ENCODE measurements around the gene SURF6.

Gene SURF6

GRCh38 chr9:133375724-133376654 is 40.0 kb upstream of the SURF6 start, which contains the start of the genes STKLD1 and SURF4:
Gene STKLD1 (plus strand): TSS chr9:133376366. CDS start chr9:133376474, 108 bp downstream.
Gene SURF4 (minus strand): TSS chr9:133376060. CDS start chr9:133375969, 91 bp downstream.
- Histone ChIP-seq H3K4me1 (ENCODE audit: insufficient read depth, low read length) (peaks cover 4% of the 10 kb centered on the region), H3K27me3 (ENCODE audit: insufficient read depth, low read length) (peaks cover 11% of the 10 kb centered on the region), H3K9ac (ENCODE audit: low read depth, low read length) (peak within 1 kb of the TSS; percentile 77), H3K36me3 (ENCODE audit: insufficient read depth, low read depth, low read length) (peaks cover 22% of the 10 kb centered on the region), H3K9me3 (ENCODE audit: insufficient read depth, low read depth, low read length) (no peaks in the 10 kb centered on the region), H3K4me3 (ENCODE audit: low read length) (peak within 1 kb of the TSS; percentile 90), H3K27ac (ENCODE audit: low read length) (no peak within 1 kb of the TSS)

DNA sequence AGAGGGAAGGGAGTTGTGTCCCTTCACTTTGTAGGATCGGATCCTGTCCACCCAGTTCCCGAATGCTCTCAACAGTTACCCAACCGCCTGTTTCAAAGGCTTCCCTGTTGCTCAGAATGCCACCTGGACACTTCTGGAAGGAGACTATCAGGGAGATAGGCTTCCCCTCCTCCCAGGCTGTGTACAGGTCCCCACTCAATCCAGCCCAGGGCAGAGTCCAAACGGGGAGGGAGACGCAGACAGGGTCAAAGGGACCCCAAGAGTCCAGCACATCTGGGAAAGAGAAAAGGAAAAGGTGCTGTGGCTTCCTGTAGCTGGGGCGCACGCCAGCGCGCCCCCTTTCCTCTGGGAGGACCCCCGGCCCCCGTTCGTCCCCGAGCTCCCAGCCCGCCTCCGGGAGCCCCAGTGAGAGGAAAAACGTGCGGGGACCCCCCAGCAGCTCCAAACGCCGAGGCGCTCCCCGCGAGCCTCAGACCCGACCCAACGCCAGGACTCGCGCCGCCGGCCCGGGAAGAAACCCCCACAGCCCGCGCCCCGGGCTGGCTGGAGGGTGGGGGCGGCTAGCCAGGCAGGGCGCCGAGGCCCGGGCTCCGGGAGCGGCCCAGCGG is 39.2 kb upstream of the SURF6 start:
- peaks cover 4% of the 10 kb centered on the region for H3K4me1 ChIP-seq (ENCODE audit: insufficient read depth, low read length)
- H3K4me3 ChIP-seq (ENCODE audit: low read length), result peak overlapping the region; percentile 90
- H3K9ac ChIP-seq (ENCODE audit: low read depth, low read length), result peak overlapping the region; percentile 77
- H3K36me3 ChIP-seq (ENCODE audit: insufficient read depth, low read depth, low read length), result peaks cover 30% of the 10 kb centered on the region
- H3K27me3 ChIP-seq (ENCODE audit: insufficient read depth, low read length), result peaks cover 11% of the 10 kb centered on the region
- H3K27ac ChIP-seq (ENCODE audit: low read length), result no peak overlapping the region
- H3K9me3 ChIP-seq (ENCODE audit: insufficient read depth, low read depth, low read length), result no peaks in the 10 kb centered on the region

GRCh38 chr9:133374612-133375115 is 38.7 kb upstream of the SURF6 start:
- Histone ChIP-seq H3K9ac (ENCODE audit: low read depth, low read length) (peak overlapping the region; percentile 77), H3K27ac (ENCODE audit: low read length) (no peak overlapping the region), H3K27me3 (ENCODE audit: insufficient read depth, low read length) (peaks cover 11% of the 10 kb centered on the region), H3K9me3 (ENCODE audit: insufficient read depth, low read depth, low read length) (no peaks in the 10 kb centered on the region), H3K4me1 (ENCODE audit: insufficient read depth, low read length) (peaks cover 4% of the 10 kb centered on the region), H3K4me3 (ENCODE audit: low read length) (peak overlapping the region; percentile 90), H3K36me3 (ENCODE audit: insufficient read depth, low read depth, low read length) (peaks cover 36% of the 10 kb centered on the region)

DNA sequence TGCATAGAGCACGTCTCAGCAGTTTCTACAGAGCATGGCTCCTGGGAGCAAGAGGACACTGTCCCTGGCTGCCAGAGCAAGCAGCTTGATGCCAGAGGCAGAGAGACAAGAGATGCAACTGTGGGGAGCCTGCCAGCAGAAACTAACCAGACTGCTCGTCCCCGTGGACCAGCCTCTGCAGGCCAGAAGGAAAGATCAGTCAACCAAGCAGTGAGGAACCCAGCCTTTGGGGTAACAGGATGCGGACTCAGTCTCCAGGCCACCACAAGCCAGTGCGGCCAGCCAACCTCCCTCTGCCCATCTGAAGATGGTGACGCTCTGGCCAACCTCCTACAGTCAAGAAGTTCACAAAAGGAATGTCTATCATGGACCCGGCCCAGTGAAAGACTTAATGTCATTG is 36.2 kb upstream of the SURF6 start:
- Histone ChIP-seq H3K9ac (ENCODE audit: low read depth, low read length) (no peak overlapping the region), H3K9me3 (ENCODE audit: insufficient read depth, low read depth, low read length) (no peaks in the 10 kb centered on the region), H3K4me1 (ENCODE audit: insufficient read depth, low read length) (peaks cover 4% of the 10 kb centered on the region), H3K27me3 (ENCODE audit: insufficient read depth, low read length) (peaks cover 9% of the 10 kb centered on the region), H3K36me3 (ENCODE audit: insufficient read depth, low read depth, low read length) (peaks cover 59% of the 10 kb centered on the region), H3K4me3 (ENCODE audit: low read length) (no peak overlapping the region), H3K27ac (ENCODE audit: low read length) (no peak overlapping the region)

GRCh38 chr9:133371261-133371711 is 35.3 kb upstream of the SURF6 start:
- H3K4me3 ChIP-seq (ENCODE audit: low read length), result no peak overlapping the region
- H3K4me1 ChIP-seq (ENCODE audit: insufficient read depth, low read length), result peaks cover 4% of the 10 kb centered on the region
- H3K36me3 ChIP-seq (ENCODE audit: insufficient read depth, low read depth, low read length), result peaks cover 67% of the 10 kb centered on the region
- no peak overlapping the region for H3K9ac ChIP-seq (ENCODE audit: low read depth, low read length)
- H3K27ac ChIP-seq (ENCODE audit: low read length), result no peak overlapping the region
- no peaks in the 10 kb centered on the region for H3K9me3 ChIP-seq (ENCODE audit: insufficient read depth, low read depth, low read length)
- H3K27me3 ChIP-seq (ENCODE audit: insufficient read depth, low read length), result no peaks in the 10 kb centered on the region; the same call in 1 of the 2 replicates

GRCh38 chr9:133370685-133371084 is 34.7 kb upstream of the SURF6 start:
- Histone ChIP-seq H3K4me3 (ENCODE audit: low read length) (no peak overlapping the region), H3K36me3 (ENCODE audit: insufficient read depth, low read depth, low read length) (peaks cover 73% of the 10 kb centered on the region), H3K27me3 (ENCODE audit: insufficient read depth, low read length) (no peaks in the 10 kb centered on the region), H3K9ac (ENCODE audit: low read depth, low read length) (no peak overlapping the region), H3K4me1 (ENCODE audit: insufficient read depth, low read length) (peaks cover 4% of the 10 kb centered on the region), H3K9me3 (ENCODE audit: insufficient read depth, low read depth, low read length) (no peaks in the 10 kb centered on the region), H3K27ac (ENCODE audit: low read length) (no peak overlapping the region)

GRCh38 chr9:133369933-133370332 is 33.9 kb upstream of the SURF6 start:
- Histone ChIP-seq H3K9ac (ENCODE audit: low read depth, low read length) (no peak overlapping the region; the same call in 1 of the 2 replicates), H3K36me3 (ENCODE audit: insufficient read depth, low read depth, low read length) (peaks cover 81% of the 10 kb centered on the region)

GRCh38 chr9:133369422-133369821 is 33.4 kb upstream of the SURF6 start:
- peaks cover under 1% of the 10 kb centered on the region for H3K4me1 ChIP-seq (ENCODE audit: insufficient read depth, low read length)
- H3K4me3 ChIP-seq (ENCODE audit: low read length), result no peak overlapping the region
- H3K27ac ChIP-seq (ENCODE audit: low read length), result no peak overlapping the region
- H3K9ac ChIP-seq (ENCODE audit: low read depth, low read length), result no peak overlapping the region
- no peaks in the 10 kb centered on the region for H3K27me3 ChIP-seq (ENCODE audit: insufficient read depth, low read length)
- H3K9me3 ChIP-seq (ENCODE audit: insufficient read depth, low read depth, low read length), result no peaks in the 10 kb centered on the region
- H3K36me3 ChIP-seq (ENCODE audit: insufficient read depth, low read depth, low read length), result peaks cover 86% of the 10 kb centered on the region

More at GRCh38 chr9:133369933-133370332, 33.9 kb upstream of the SURF6 start:
- no peaks in the 10 kb centered on the region for H3K9me3 ChIP-seq (ENCODE audit: insufficient read depth, low read depth, low read length)
- no peak overlapping the region for H3K4me3 ChIP-seq (ENCODE audit: low read length)
- no peaks in the 10 kb centered on the region for H3K27me3 ChIP-seq (ENCODE audit: insufficient read depth, low read length)
- H3K4me1 ChIP-seq (ENCODE audit: insufficient read depth, low read length), result peaks cover 4% of the 10 kb centered on the region
- H3K27ac ChIP-seq (ENCODE audit: low read length), result no peak overlapping the region

DNA sequence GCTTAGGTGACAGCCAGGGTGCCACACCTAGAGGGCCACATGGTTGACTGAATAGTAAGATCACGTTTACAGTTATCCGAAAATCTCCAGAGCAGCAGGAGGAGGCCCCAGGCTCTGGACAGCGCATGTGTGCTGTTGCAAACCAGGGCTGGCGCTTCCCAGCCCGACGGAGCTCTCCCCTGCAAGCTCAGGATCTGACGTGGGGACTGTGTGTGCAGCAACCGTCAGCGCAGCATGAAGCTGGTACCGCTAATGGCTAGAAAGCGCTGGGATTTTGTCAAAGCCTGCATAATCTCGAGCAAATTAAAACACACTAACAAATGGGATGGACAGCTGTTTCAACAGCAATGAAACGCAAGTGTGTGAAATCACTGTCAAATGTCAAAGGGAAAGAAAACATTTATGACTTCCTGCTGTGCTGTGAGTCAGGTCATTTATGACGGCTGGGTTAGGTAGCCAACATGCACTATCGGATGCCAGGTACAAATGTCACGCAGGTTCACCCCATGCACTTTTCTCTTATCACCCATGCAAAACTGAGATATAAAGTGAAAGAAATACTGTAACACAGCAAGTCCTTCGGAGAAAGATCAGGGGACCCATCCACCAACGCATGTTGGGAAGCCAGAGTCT is 32.4 kb upstream of the SURF6 start:
- Histone ChIP-seq H3K9ac (ENCODE audit: low read depth, low read length) (no peak overlapping the region), H3K4me3 (ENCODE audit: low read length) (no peak overlapping the region), H3K27ac (ENCODE audit: low read length) (no peak overlapping the region), H3K27me3 (ENCODE audit: insufficient read depth, low read length) (no peaks in the 10 kb centered on the region), H3K36me3 (ENCODE audit: insufficient read depth, low read depth, low read length) (peaks cover 94% of the 10 kb centered on the region), H3K4me1 (ENCODE audit: insufficient read depth, low read length) (no peaks in the 10 kb centered on the region; the same call in 1 of the 2 replicates), H3K9me3 (ENCODE audit: insufficient read depth, low read depth, low read length) (no peaks in the 10 kb centered on the region)

DNA sequence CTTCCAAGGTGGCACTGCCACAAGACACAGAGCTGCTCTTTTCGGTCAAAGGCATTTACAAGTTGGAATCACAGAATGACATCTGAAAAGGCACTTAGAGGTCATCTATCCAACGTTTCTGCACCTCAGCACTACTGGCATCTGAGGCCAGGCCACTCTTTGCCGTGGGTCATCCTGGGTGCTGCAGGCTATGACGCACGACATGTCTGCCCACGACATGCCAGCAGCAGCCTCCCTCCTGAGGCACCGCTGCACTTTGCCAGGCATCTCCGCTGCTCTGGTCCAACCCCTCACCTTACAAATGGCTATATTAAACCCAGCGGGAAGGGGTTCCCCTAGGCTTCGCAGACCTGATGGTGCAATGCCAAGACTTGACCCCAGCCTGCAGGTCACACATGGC is 31.8 kb upstream of the SURF6 start:
- no peak overlapping the region for H3K4me3 ChIP-seq (ENCODE audit: low read length)
- H3K27ac ChIP-seq (ENCODE audit: low read length), result no peak overlapping the region
- peaks cover 94% of the 10 kb centered on the region for H3K36me3 ChIP-seq (ENCODE audit: insufficient read depth, low read depth, low read length)
- no peak overlapping the region for H3K9ac ChIP-seq (ENCODE audit: low read depth, low read length)
- no peaks in the 10 kb centered on the region; the same call in 1 of the 2 replicates for H3K4me1 ChIP-seq (ENCODE audit: insufficient read depth, low read length)
- H3K9me3 ChIP-seq (ENCODE audit: insufficient read depth, low read depth, low read length), result no peaks in the 10 kb centered on the region
- no peaks in the 10 kb centered on the region for H3K27me3 ChIP-seq (ENCODE audit: insufficient read depth, low read length)

DNA sequence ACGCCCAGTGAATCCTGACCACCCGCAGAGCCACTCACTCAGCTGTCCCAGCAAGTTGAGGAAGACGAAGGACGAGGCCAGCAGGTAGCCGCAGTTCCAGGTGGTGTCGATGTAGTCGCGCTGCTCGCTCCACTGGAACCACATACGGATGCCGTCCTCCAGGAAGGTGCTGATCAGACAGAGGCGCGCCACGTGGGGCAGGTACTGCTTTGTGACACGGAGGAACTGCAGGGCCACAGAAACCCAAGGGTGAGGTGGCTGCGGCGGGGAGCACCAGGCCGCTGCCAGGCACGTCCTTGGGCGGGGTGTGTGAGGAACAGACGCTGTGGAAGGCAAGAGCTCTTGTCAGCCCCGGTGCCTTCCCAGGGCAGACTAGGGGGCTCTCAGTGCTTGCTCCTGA is 31.2 kb upstream of the SURF6 start:
- Histone ChIP-seq H3K4me3 (ENCODE audit: low read length) (no peak overlapping the region), H3K4me1 (ENCODE audit: insufficient read depth, low read length) (no peaks in the 10 kb centered on the region), H3K36me3 (ENCODE audit: insufficient read depth, low read depth, low read length) (peaks cover 94% of the 10 kb centered on the region), H3K27ac (ENCODE audit: low read length) (no peak overlapping the region), H3K9me3 (ENCODE audit: insufficient read depth, low read depth, low read length) (no peaks in the 10 kb centered on the region), H3K27me3 (ENCODE audit: insufficient read depth, low read length) (no peaks in the 10 kb centered on the region), H3K9ac (ENCODE audit: low read depth, low read length) (no peak overlapping the region)

Data from iPS-20b (cell line).